GM12878 (cell line): ENCODE results near the gene LGALS4.

ENCODE experiments used
- EP300 ChIP-seq, 2 experiments: fragments of 150-350 bp in 1 of 2; IDR thresholded peaks; 2 replicates each; pipeline ENCODE4 v1.6.1; 2011 to 2012; ENCODE audit warnings: low read depth in 2 of 2, low read length in 2 of 2, borderline replicate concordance in 1 of 2, improper control_type of control experiment in 1 of 2, inconsistent platforms in 1 of 2; ENCODE audit not compliant: control insufficient read depth in 1 of 2
- ESRRA ChIP-seq: IDR thresholded peaks from 2 replicates; pipeline ENCODE4 v1.6.1; 2012; ENCODE audit warnings: mild to moderate bottlenecking, low read length, improper control_type of control experiment
- FOXM1 ChIP-seq: IDR thresholded peaks from 2 replicates; pipeline ENCODE4 v1.6.1; 2012; ENCODE audit warnings: low read depth, mild to moderate bottlenecking, inconsistent platforms, low read length, moderate library complexity
- NFYA ChIP-seq: IDR thresholded peaks from 2 replicates; pipeline ENCODE4 v1.6.1; 2011; ENCODE audit warnings: low read depth, mild to moderate bottlenecking, low read length, improper control_type of control experiment, borderline replicate concordance
- SP1 ChIP-seq: IDR thresholded peaks from one replicate; pipeline ENCODE4 v1.6.1; 2011; ENCODE audit warnings: low read depth, low read length
- TF ChIP-seq, protein P1 (sequence below): fragments of 450-650 bp; IDR thresholded peaks from 2 replicates; pipeline ENCODE4 v1.6.1; 2016; ENCODE audit warnings: mild to moderate bottlenecking
- TF ChIP-seq, protein P2 (sequence below): IDR thresholded peaks from 2 replicates; pipeline ENCODE4 v1.6.1; 2011; ENCODE audit warnings: borderline replicate concordance, low read depth, mild to moderate bottlenecking, moderate library complexity, low read length; ENCODE audit not compliant: insufficient read depth, poor library complexity, severe bottlenecking

DNA sequence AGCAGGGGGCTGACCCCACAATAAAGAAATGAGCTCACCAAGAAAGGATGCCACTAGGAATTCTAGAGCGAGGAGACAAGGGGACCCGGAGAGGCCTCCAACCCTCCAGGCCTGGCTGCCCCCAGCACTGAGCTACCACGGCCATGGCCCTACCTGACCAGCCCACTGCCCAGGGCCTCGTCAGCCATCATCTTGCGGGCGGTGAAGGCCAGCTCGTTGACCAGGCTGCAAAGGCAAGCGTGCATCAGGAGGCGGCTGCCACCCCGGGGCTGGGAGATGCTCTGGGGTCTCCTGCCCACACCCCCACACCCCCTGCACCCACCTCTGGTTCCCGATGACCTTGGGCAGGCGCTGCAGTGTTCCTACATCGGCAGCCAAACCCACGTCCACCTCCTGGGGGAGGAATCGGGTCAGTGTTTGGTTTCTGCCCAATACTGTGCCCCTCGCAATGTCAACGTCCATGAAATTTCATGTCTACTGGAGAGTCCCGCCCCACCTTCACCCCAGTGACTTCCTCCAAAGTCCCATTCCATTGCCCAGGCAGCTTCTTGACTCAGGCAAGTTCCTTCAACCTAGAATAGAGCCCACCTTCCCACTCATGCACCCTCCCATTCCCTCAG is 3.5 kb upstream of the LGALS4 start:
- TF ChIP-seq FOXM1 = no peak
- TF ChIP-seq EP300 (IDR thresholded peaks at IDR 0.05; ENCODE audit: borderline replicate concordance in 1 of 2, control insufficient read depth in 1 of 2, low read depth in 2 of 2, low read length in 2 of 2) = no peak
- TF ChIP-seq, protein P1, sequence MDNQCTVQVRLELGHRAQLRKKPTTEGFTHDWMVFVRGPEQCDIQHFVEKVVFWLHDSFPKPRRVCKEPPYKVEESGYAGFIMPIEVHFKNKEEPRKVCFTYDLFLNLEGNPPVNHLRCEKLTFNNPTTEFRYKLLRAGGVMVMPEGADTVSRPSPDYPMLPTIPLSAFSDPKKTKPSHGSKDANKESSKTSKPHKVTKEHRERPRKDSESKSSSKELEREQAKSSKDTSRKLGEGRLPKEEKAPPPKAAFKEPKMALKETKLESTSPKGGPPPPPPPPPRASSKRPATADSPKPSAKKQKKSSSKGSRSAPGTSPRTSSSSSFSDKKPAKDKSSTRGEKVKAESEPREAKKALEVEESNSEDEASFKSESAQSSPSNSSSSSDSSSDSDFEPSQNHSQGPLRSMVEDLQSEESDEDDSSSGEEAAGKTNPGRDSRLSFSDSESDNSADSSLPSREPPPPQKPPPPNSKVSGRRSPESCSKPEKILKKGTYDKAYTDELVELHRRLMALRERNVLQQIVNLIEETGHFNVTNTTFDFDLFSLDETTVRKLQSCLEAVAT = no peak
- TF ChIP-seq NFYA = no peak
- TF ChIP-seq, protein P2, sequence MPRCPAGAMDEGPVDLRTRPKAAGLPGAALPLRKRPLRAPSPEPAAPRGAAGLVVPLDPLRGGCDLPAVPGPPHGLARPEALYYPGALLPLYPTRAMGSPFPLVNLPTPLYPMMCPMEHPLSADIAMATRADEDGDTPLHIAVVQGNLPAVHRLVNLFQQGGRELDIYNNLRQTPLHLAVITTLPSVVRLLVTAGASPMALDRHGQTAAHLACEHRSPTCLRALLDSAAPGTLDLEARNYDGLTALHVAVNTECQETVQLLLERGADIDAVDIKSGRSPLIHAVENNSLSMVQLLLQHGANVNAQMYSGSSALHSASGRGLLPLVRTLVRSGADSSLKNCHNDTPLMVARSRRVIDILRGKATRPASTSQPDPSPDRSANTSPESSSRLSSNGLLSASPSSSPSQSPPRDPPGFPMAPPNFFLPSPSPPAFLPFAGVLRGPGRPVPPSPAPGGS = no peak
- TF ChIP-seq SP1 = no peak
- TF ChIP-seq ESRRA = no peak
